ENCODE measurements around the gene TMEM255B.
"Not testable (repeated sequence)": the region's sequence is repeated elsewhere in the genome, so short reads cannot be mapped to it uniquely, and the experiment has no call there.

Gene TMEM255B

GRCh38 chr13:113758651-113759524 lies at the start of gene TMEM255B:
TSS of gene TMEM255B (plus strand) at chr13:113759226. CDS start at chr13:113759270, 44 bp downstream.
- no peak for TF ChIP-seq CTCF (IDR thresholded peaks at IDR 0.05; ENCODE audit: low read length, missing control alignments)

GRCh38 chr13:113722921-113723320 lies 36.1 kb upstream of the TMEM255B start:
- no peak for DNase-seq (ENCODE audit: low read depth)
- no peak overlapping the region for H3K4me3 ChIP-seq (replicated peaks; ENCODE audit: low read depth, low read length)
- TF ChIP-seq CTCF (IDR thresholded peaks at IDR 0.05; ENCODE audit: low read length, missing control alignments), result no peak

More at GRCh38 chr13:113758651-113759524, at the start of gene TMEM255B:
- DNase-seq (ENCODE audit: low read depth), result peak; percentile 70
- H3K4me3 ChIP-seq (replicated peaks; ENCODE audit: low read depth, low read length), result peak within 1 kb of the TSS; percentile 70

- no peak for TF ChIP-seq CTCF (IDR thresholded peaks at IDR 0.05; ENCODE audit: low read length, missing control alignments)
- no peak overlapping the region for H3K4me3 ChIP-seq (replicated peaks; ENCODE audit: low read depth, low read length)
- DNase-seq (ENCODE audit: low read depth), result no peak
These were observed 35.5 kb upstream of the TMEM255B start for GRCh38 chr13:113723410-113724015.

DNA sequence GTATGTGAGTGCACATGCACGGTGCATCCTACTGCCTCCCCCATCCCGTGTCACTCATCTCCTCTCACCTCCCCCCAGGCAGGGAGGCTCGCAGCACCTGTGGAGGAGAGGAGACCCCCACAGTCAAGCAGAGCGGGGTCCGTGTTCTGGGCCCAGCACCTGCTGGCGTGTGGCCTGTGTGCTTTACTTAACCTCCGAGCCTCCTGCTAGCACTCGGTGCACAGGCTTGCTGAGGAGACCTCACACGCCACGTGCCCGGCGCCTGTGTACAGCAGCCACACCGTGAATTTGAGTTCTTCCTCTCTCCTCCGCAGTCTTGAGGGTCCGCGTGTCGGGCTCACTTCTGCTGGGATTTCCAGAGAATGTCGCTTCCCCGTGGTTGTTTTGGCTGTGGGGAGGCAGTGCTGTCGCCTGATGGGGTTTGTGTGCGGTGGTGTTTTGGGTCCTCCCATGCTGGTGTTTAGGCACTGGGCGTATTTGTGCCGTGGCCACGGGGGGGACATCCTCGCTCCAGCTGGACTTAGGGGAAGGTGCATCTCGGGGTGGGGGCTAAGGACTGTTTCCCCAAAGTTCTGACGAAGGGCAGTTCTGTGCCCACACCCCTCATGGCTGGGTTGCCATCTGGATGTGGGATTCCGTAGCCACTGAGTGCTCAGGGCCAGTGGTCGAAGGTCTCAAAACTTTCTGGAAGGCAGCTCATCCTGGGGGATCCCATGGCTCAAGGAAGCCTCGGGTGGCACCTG lies 34.8 kb upstream of the TMEM255B start:
- DNase-seq (ENCODE audit: low read depth), result no peak
- H3K4me3 ChIP-seq (replicated peaks; ENCODE audit: low read depth, low read length), result no peak overlapping the region
- no peak for TF ChIP-seq CTCF (IDR thresholded peaks at IDR 0.05; ENCODE audit: low read length, missing control alignments)

GRCh38 chr13:113724780-113725315 lies 34.2 kb upstream of the TMEM255B start:
- peak; percentile 72 for TF ChIP-seq CTCF (IDR thresholded peaks at IDR 0.05; ENCODE audit: low read length, missing control alignments)
- DNase-seq (ENCODE audit: low read depth), result peak; percentile 61
- H3K4me3 ChIP-seq (replicated peaks; ENCODE audit: low read depth, low read length), result peak overlapping the region; percentile 43

GRCh38 chr13:113725329-113726105 lies 33.5 kb upstream of the TMEM255B start:
- H3K4me3 ChIP-seq (replicated peaks; ENCODE audit: low read depth, low read length); DNase-seq (ENCODE audit: low read depth): not testable (repeated sequence)

DNA sequence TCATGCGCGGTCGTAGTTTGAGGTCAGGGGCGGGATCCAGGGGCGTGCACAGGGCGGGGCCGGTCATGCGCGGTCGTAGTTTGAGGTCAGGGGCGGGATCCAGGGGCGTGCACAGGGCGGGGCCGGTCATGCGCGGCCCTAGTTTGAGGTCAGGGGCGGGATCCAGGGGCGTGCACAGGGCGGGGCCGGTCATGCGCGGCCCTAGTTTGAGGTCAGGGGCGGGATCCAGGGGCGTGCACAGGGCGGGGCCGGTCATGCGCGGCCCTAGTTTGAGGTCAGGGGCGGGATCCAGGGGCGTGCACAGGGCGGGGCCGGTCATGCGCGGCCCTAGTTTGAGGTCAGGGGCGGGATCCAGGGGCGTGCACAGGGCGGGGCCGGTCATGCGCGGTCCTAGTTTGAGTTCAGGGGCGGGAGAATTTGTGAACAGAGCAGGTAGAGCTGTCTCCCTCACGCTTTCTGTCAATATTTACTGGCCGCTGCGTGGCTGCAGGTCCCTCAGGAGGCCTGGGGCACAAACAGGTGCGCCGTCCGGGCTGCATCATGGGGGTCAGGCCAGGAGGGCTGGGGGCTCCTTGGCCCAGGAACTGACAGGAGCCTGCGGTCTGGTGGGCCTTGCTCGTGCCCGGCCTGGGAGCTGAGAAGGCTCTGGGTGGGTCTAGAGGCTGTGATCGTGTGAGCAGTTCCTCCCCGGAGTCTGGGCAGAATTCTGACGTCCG lies 32.8 kb upstream of the TMEM255B start:
- not testable (repeated sequence) for DNase-seq (ENCODE audit: low read depth); H3K4me3 ChIP-seq (replicated peaks; ENCODE audit: low read depth, low read length)

Measured in fibroblast of pulmonary artery (primary cell).